Measurements from ENCODE around the gene NR2F1-AS1. TPM values are rescaled to one million over a fixed set of nuclear protein-coding genes. Genes with fewer than 3 reads are reported as not detected.

The NR2F1-AS1 gene
- total RNA-seq, 1 donor from 2014 or later = 19.0 TPM

DNA sequence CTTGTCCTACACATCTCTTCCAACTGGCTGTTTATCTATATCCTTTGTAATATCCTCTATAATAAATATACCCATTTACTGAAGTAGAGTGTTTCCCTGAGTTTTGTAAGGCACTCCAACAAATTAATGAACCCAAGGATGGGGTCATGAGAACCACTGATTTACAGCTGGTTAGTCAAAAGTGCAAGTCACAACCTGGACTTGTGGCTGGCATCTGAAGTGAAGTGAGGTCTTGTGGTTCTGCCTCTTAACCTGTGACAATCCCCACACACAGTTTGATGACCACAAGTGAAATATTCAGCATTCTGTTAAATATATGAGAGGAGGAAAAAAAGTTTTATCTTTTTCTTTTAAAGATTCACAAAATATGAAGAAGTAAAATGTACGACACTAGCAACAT lies 126.1 kb downstream of the NR2F1-AS1 start:
- H3K4me3 Mint-ChIP-seq = no peak overlapping the region
- H3K36me3 Mint-ChIP-seq = no peaks in the 10 kb centered on the region
- no peak for TF ChIP-seq CTCF (conservative IDR thresholded peaks at IDR 0.05)
- peaks cover 4% of the 10 kb centered on the region for H3K4me1 Mint-ChIP-seq (ENCODE audit: unreplicated experiment)
- H3K27me3 Mint-ChIP-seq = no peaks in the 10 kb centered on the region
- H3K9me3 Mint-ChIP-seq = no peaks in the 10 kb centered on the region
- DNase-seq (ENCODE audit: extremely low spot score, unreplicated experiment) = no peak
- H3K27ac Mint-ChIP-seq = no peak overlapping the region

- H3K36me3 Mint-ChIP-seq = no peaks in the 10 kb centered on the region
- no peak for DNase-seq (ENCODE audit: extremely low spot score, unreplicated experiment)
- H3K27ac Mint-ChIP-seq = no peak overlapping the region
- H3K4me3 Mint-ChIP-seq = no peak overlapping the region
- no peaks in the 10 kb centered on the region for H3K9me3 Mint-ChIP-seq
- no peaks in the 10 kb centered on the region for H3K27me3 Mint-ChIP-seq
- H3K4me1 Mint-ChIP-seq (ENCODE audit: unreplicated experiment) = peaks cover 4% of the 10 kb centered on the region
- no peak for TF ChIP-seq CTCF (conservative IDR thresholded peaks at IDR 0.05)
Measured at GRCh38 chr5:93452255-93452654, 128.8 kb downstream of the NR2F1-AS1 start.

GRCh38 chr5:93438124-93438523 lies 142.9 kb downstream of the NR2F1-AS1 start:
- no peak overlapping the region for H3K4me3 Mint-ChIP-seq
- H3K36me3 Mint-ChIP-seq = peaks cover 8% of the 10 kb centered on the region
- peaks cover 23% of the 10 kb centered on the region for H3K27me3 Mint-ChIP-seq
- H3K27ac Mint-ChIP-seq = no peak overlapping the region
- H3K9me3 Mint-ChIP-seq = no peaks in the 10 kb centered on the region
- no peak for TF ChIP-seq CTCF (conservative IDR thresholded peaks at IDR 0.05)
- H3K4me1 Mint-ChIP-seq (ENCODE audit: unreplicated experiment) = no peaks in the 10 kb centered on the region
- DNase-seq (ENCODE audit: extremely low spot score, unreplicated experiment) = no peak

DNA sequence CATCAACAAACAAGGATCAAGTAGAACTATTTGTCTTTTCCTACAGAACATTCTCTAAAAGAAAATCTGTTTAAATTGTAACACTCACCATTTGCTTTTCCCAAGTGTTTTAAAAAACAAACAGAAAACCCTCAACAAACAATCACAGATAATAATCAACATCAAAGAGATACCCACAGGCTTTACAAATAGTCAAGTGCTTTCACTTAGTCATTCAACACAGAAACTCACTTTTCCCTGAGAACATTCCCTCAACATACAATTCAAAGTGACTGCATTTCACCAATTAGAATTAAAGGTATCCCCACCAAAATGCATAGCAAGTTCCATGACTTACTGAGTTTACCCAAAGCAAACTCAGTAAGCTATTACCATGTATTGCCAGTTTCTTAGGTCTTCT lies 144.9 kb downstream of the NR2F1-AS1 start:
- no peaks in the 10 kb centered on the region for H3K9me3 Mint-ChIP-seq
- TF ChIP-seq CTCF (conservative IDR thresholded peaks at IDR 0.05) = no peak
- H3K4me3 Mint-ChIP-seq = no peak overlapping the region
- H3K27me3 Mint-ChIP-seq = peaks cover 36% of the 10 kb centered on the region
- no peak for DNase-seq (ENCODE audit: extremely low spot score, unreplicated experiment)
- peaks cover 8% of the 10 kb centered on the region for H3K36me3 Mint-ChIP-seq
- no peaks in the 10 kb centered on the region for H3K4me1 Mint-ChIP-seq (ENCODE audit: unreplicated experiment)
- no peak overlapping the region for H3K27ac Mint-ChIP-seq

DNA sequence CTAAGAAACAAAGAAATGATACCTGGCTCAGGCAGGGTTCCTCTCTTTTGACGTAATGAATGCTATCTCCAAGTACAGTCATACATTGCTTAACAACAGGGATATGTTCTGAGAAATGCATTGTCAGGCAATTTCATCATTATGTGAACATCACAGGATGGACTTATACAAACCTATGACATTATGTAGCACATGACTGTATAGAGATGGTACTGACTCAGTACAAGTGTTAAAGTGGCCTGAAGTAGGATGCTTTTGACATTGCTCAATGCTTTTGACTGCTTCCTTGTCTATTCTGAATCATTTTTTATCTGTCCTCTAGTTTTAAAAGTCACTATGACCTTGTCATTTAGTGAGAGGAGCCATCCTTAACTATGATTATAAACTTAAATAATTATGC lies 147.6 kb downstream of the NR2F1-AS1 start:
- Mint-ChIP-seq H3K27me3 (peaks cover 52% of the 10 kb centered on the region), H3K9me3 (no peaks in the 10 kb centered on the region), H3K36me3 (no peaks in the 10 kb centered on the region), H3K27ac (no peak overlapping the region), H3K4me3 (no peak overlapping the region), H3K4me1 (ENCODE audit: unreplicated experiment) (peaks cover 11% of the 10 kb centered on the region)
- no peak for DNase-seq (ENCODE audit: extremely low spot score, unreplicated experiment)
- TF ChIP-seq CTCF (conservative IDR thresholded peaks at IDR 0.05) = no peak

GRCh38 chr5:93431250-93431649 lies 149.8 kb downstream of the NR2F1-AS1 start:
- no peak for DNase-seq (ENCODE audit: extremely low spot score, unreplicated experiment)
- H3K27me3 Mint-ChIP-seq = peaks cover 58% of the 10 kb centered on the region
- H3K9me3 Mint-ChIP-seq = no peaks in the 10 kb centered on the region
- H3K27ac Mint-ChIP-seq = no peak overlapping the region
- H3K4me1 Mint-ChIP-seq (ENCODE audit: unreplicated experiment) = peaks cover 16% of the 10 kb centered on the region
- no peaks in the 10 kb centered on the region for H3K36me3 Mint-ChIP-seq
- no peak for TF ChIP-seq CTCF (conservative IDR thresholded peaks at IDR 0.05)
- no peak overlapping the region for H3K4me3 Mint-ChIP-seq

Measured in type B pancreatic cell (in vitro differentiated cells).